Retinal pigment epithelial cell (primary cell): ENCODE measurements around the gene PCDHGA5.
"Not testable (repeated sequence)": the region's sequence is repeated elsewhere in the genome, so short reads cannot be mapped to it uniquely, and the experiment has no call there.

Experiments used
- DNase-seq: peaks from one replicate; pipeline ENCODE4 v3.0.0-alpha.2; 2010; ENCODE audit warnings: low read depth
- H3K4me3 ChIP-seq: 2 replicates; pipeline ENCODE4 v1.5.1; 2011; ENCODE audit warnings: mild to moderate bottlenecking, low read length, control low read depth, moderate library complexity
- CTCF ChIP-seq: conservative IDR thresholded peaks from 2 replicates; pipeline ENCODE4 v1.5.1; 2011; ENCODE audit warnings: low read depth, low read length, control low read depth, inconsistent platforms

PCDHGA5 gene

DNA sequence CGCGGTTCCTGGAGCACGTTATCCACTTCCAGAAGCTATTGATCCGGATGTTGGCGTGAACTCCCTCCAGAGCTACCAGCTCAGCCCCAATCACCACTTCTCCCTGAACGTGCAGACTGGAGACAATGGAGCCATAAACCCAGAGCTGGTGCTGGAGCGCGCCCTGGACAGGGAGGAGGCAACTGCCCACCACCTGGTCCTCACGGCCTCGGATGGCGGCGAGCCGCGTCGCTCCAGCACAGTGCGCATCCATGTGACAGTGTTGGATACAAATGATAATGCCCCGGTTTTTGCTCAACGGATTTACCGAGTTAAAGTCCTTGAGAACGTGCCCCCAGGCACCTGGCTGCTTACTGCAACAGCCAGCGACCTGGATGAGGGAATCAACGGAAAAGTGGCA, 39.4 kb downstream of the PCDHGA5 start:
- DNase-seq, result no peak
- no peak overlapping the region for H3K4me3 ChIP-seq
- TF ChIP-seq CTCF, result no peak

- DNase-seq, result not testable (repeated sequence)
- peak; percentile 71 for TF ChIP-seq CTCF
- H3K4me3 ChIP-seq, result peak within 1 kb of the TSS; percentile 42
These were observed 44.0 kb downstream of the PCDHGA5 start, which contains the start of gene PCDHGB6 for GRCh38 chr5:141407790-141408505. Gene PCDHGB6, plus strand, starts transcription at chr5:141408021. Its CDS starts 182 bp downstream, at chr5:141408203.

DNA sequence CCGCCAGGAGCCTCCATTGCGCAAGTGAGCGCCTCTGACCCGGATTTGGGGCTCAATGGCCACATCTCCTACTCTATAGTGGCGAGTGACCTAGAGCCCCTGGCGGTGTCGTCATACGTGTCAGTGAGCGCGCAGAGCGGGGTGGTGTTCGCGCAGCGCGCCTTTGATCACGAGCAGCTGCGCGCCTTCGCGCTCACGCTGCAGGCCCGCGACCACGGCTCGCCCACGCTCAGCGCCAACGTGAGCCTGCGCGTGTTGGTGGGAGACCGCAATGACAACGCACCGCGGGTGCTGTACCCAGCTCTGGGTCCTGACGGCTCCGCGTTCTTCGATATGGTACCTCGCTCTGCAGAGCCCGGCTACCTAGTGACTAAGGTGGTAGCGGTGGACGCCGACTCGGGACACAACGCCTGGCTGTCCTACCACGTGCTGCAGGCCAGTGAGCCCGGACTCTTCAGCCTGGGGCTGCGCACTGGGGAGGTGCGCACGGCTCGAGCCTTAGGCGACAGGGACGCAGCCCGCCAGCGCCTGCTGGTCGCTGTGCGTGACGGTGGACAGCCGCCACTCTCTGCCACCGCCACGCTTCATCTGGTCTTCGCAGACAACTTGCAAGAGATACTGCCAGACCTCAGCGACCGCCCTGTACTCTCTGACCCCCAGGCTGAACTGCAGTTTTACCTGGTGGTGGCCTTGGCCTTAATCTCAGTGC, 45.8 kb downstream of the PCDHGA5 start:
- DNase-seq, result no peak
- no peak for TF ChIP-seq CTCF
- no peak overlapping the region for H3K4me3 ChIP-seq

- H3K4me3 ChIP-seq, result no peak overlapping the region
- DNase-seq, result no peak
- TF ChIP-seq CTCF, result no peak
These were observed 47.6 kb downstream of the PCDHGA5 start for GRCh38 chr5:141411575-141411974.

- peak; percentile 67 for TF ChIP-seq CTCF
- DNase-seq, result no peak
- H3K4me3 ChIP-seq, result peak within 1 kb of the TSS; percentile 54
These were observed 49.0 kb downstream of the PCDHGA5 start, which contains the start of gene PCDHGA10 for GRCh38 chr5:141412854-141413539. Gene PCDHGA10, plus strand, starts transcription at chr5:141412987. Its CDS starts 189 bp downstream, at chr5:141413176.

- DNase-seq, result no peak
- no peak for TF ChIP-seq CTCF
- peak overlapping the region; percentile 54 for H3K4me3 ChIP-seq
These were observed 49.6 kb downstream of the PCDHGA5 start for GRCh38 chr5:141413540-141414069.

- H3K4me3 ChIP-seq, DNase-seq: not testable (repeated sequence)
These were observed 50.7 kb downstream of the PCDHGA5 start for GRCh38 chr5:141414548-141415274.

GRCh38 chr5:141415275-141415618, 51.3 kb downstream of the PCDHGA5 start:
- H3K4me3 ChIP-seq, result not testable (repeated sequence)

More at GRCh38 chr5:141415275-141415618, 51.3 kb downstream of the PCDHGA5 start:
- not testable (repeated sequence) for DNase-seq
